ENCODE data around the gene INSM1.
"Not testable (repeated sequence)": the region's sequence is repeated elsewhere in the genome, so short reads cannot be mapped to it uniquely, and the experiment has no call there.

INSM1 gene

GRCh38 chr20:20342066-20342465 lies 25.8 kb upstream of the INSM1 start:
- H3K4me1 ChIP-seq (ENCODE audit: insufficient read depth, insufficient read length), result no peaks in the 10 kb centered on the region
- H3K9me3 ChIP-seq (ENCODE audit: insufficient read depth, low read length), result no peaks in the 10 kb centered on the region
- no peaks in the 10 kb centered on the region for H3K27me3 ChIP-seq (ENCODE audit: insufficient read depth, insufficient read length)
- no peak for DNase-seq (ENCODE audit: low read depth, low spot score)
- no peaks in the 10 kb centered on the region for H3K36me3 ChIP-seq (ENCODE audit: insufficient read depth, insufficient read length, low read length)
- TF ChIP-seq SUZ12 (IDR thresholded peaks at IDR 0.05; ENCODE audit: extremely low read depth, insufficient read depth, insufficient read length) (no peak), YY1 (IDR thresholded peaks at IDR 0.05; ENCODE audit: insufficient read depth, insufficient read length) (no peak)
- no peak overlapping the region for H3K4me3 ChIP-seq (ENCODE audit: insufficient read length, low read depth)
- H3K9ac ChIP-seq (ENCODE audit: insufficient read length, low read depth), result no peak overlapping the region

GRCh38 chr20:20343932-20344331 lies 24.0 kb upstream of the INSM1 start:
- TF ChIP-seq YY1 (IDR thresholded peaks at IDR 0.05; ENCODE audit: insufficient read depth, insufficient read length) (no peak), SUZ12 (IDR thresholded peaks at IDR 0.05; ENCODE audit: extremely low read depth, insufficient read depth, insufficient read length) (no peak), ZNF274 (IDR thresholded peaks at IDR 0.05; ENCODE audit: low read depth, low read length) (no peak)
- Histone ChIP-seq H3K9ac (ENCODE audit: insufficient read length, low read depth) (no peak overlapping the region), H3K4me1 (ENCODE audit: insufficient read depth, insufficient read length) (no peaks in the 10 kb centered on the region), H3K9me3 (ENCODE audit: insufficient read depth, low read length) (no peaks in the 10 kb centered on the region; the same call in 1 of the 2 replicates), H3K27me3 (ENCODE audit: insufficient read depth, insufficient read length) (no peaks in the 10 kb centered on the region), H3K36me3 (ENCODE audit: insufficient read depth, insufficient read length, low read length) (no peaks in the 10 kb centered on the region), H3K4me3 (ENCODE audit: insufficient read length, low read depth) (no peak overlapping the region)
- no peak for DNase-seq (ENCODE audit: low read depth, low spot score)

- H3K9me3 ChIP-seq (ENCODE audit: insufficient read depth, low read length), result no peaks in the 10 kb centered on the region; the same call in 1 of the 2 replicates
- TF ChIP-seq SUZ12 (IDR thresholded peaks at IDR 0.05; ENCODE audit: extremely low read depth, insufficient read depth, insufficient read length) (no peak), ZNF274 (IDR thresholded peaks at IDR 0.05; ENCODE audit: low read depth, low read length) (no peak), YY1 (IDR thresholded peaks at IDR 0.05; ENCODE audit: insufficient read depth, insufficient read length) (no peak)
- DNase-seq (ENCODE audit: low read depth, low spot score), result no peak
- H3K27me3 ChIP-seq (ENCODE audit: insufficient read depth, insufficient read length), result no peaks in the 10 kb centered on the region
- no peaks in the 10 kb centered on the region for H3K4me1 ChIP-seq (ENCODE audit: insufficient read depth, insufficient read length)
- no peak overlapping the region for H3K4me3 ChIP-seq (ENCODE audit: insufficient read length, low read depth)
- no peak overlapping the region for H3K9ac ChIP-seq (ENCODE audit: insufficient read length, low read depth)
- H3K36me3 ChIP-seq (ENCODE audit: insufficient read depth, insufficient read length, low read length), result no peaks in the 10 kb centered on the region
Observed at GRCh38 chr20:20344476-20344875, 23.4 kb upstream of the INSM1 start.

- TF ChIP-seq ZNF274 (IDR thresholded peaks at IDR 0.05; ENCODE audit: low read depth, low read length), result no peak
- no peak for TF ChIP-seq YY1 (IDR thresholded peaks at IDR 0.05; ENCODE audit: insufficient read depth, insufficient read length)
- no peak for TF ChIP-seq SUZ12 (IDR thresholded peaks at IDR 0.05; ENCODE audit: extremely low read depth, insufficient read depth, insufficient read length)
- no peaks in the 10 kb centered on the region for H3K4me1 ChIP-seq (ENCODE audit: insufficient read depth, insufficient read length)
- no peak overlapping the region for H3K4me3 ChIP-seq (ENCODE audit: insufficient read length, low read depth)
- no peaks in the 10 kb centered on the region for H3K9me3 ChIP-seq (ENCODE audit: insufficient read depth, low read length)
- H3K36me3 ChIP-seq (ENCODE audit: insufficient read depth, insufficient read length, low read length), result no peaks in the 10 kb centered on the region
- no peak overlapping the region for H3K9ac ChIP-seq (ENCODE audit: insufficient read length, low read depth)
- DNase-seq (ENCODE audit: low read depth, low spot score), result no peak
- H3K27me3 ChIP-seq (ENCODE audit: insufficient read depth, insufficient read length), result no peaks in the 10 kb centered on the region
Observed at GRCh38 chr20:20353576-20353975, 14.3 kb upstream of the INSM1 start.

GRCh38 chr20:20355503-20355902 lies 12.4 kb upstream of the INSM1 start:
- H3K9me3 ChIP-seq (ENCODE audit: insufficient read depth, low read length); DNase-seq (ENCODE audit: low read depth, low spot score); H3K9ac ChIP-seq (ENCODE audit: insufficient read length, low read depth): not testable (repeated sequence)

DNA sequence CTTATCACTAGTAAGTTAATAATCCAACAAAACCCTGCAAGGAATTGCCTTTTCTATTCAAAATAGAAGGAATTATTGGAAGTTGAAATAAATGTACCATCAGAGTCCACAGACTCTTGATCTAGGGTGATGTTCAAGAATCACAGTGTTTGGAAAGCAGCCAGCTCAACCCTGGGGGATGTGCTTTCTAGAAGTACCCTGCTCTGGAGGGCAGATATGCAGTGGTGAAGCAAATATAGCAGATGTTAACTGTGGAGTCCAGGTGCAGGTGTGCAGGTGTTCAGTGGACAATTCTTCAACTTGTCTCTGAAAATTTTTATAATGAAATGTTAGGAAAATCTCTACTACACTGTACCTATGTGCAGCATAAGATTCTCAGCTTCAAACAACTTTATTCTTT lies 9.1 kb upstream of the INSM1 start:
- DNase-seq (ENCODE audit: low read depth, low spot score), result no peak
- Histone ChIP-seq H3K4me3 (ENCODE audit: insufficient read length, low read depth) (no peak overlapping the region), H3K9me3 (ENCODE audit: insufficient read depth, low read length) (no peaks in the 10 kb centered on the region), H3K9ac (ENCODE audit: insufficient read length, low read depth) (no peak overlapping the region), H3K36me3 (ENCODE audit: insufficient read depth, insufficient read length, low read length) (no peaks in the 10 kb centered on the region), H3K4me1 (ENCODE audit: insufficient read depth, insufficient read length) (no peaks in the 10 kb centered on the region), H3K27me3 (ENCODE audit: insufficient read depth, insufficient read length) (peaks cover 45% of the 10 kb centered on the region)
- TF ChIP-seq YY1 (IDR thresholded peaks at IDR 0.05; ENCODE audit: insufficient read depth, insufficient read length) (no peak), ZNF274 (IDR thresholded peaks at IDR 0.05; ENCODE audit: low read depth, low read length) (no peak), SUZ12 (IDR thresholded peaks at IDR 0.05; ENCODE audit: extremely low read depth, insufficient read depth, insufficient read length) (no peak)

More at GRCh38 chr20:20355503-20355902, 12.4 kb upstream of the INSM1 start:
- not testable (repeated sequence) for H3K4me3 ChIP-seq (ENCODE audit: insufficient read length, low read depth); H3K4me1 ChIP-seq (ENCODE audit: insufficient read depth, insufficient read length); H3K36me3 ChIP-seq (ENCODE audit: insufficient read depth, insufficient read length, low read length)
- peaks cover 15% of the 10 kb centered on the region for H3K27me3 ChIP-seq (ENCODE audit: insufficient read depth, insufficient read length)

- Histone ChIP-seq H3K4me3 (ENCODE audit: insufficient read length, low read depth) (no peak overlapping the region), H3K4me1 (ENCODE audit: insufficient read depth, insufficient read length) (no peaks in the 10 kb centered on the region), H3K9ac (ENCODE audit: insufficient read length, low read depth) (no peak overlapping the region), H3K36me3 (ENCODE audit: insufficient read depth, insufficient read length, low read length) (no peaks in the 10 kb centered on the region), H3K9me3 (ENCODE audit: insufficient read depth, low read length) (no peaks in the 10 kb centered on the region), H3K27me3 (ENCODE audit: insufficient read depth, insufficient read length) (peaks cover 54% of the 10 kb centered on the region)
- DNase-seq (ENCODE audit: low read depth, low spot score), result no peak
- TF ChIP-seq SUZ12 (IDR thresholded peaks at IDR 0.05; ENCODE audit: extremely low read depth, insufficient read depth, insufficient read length) (no peak), ZNF274 (IDR thresholded peaks at IDR 0.05; ENCODE audit: low read depth, low read length) (no peak), YY1 (IDR thresholded peaks at IDR 0.05; ENCODE audit: insufficient read depth, insufficient read length) (no peak)
Observed at GRCh38 chr20:20359628-20360027, 8.3 kb upstream of the INSM1 start.

DNA sequence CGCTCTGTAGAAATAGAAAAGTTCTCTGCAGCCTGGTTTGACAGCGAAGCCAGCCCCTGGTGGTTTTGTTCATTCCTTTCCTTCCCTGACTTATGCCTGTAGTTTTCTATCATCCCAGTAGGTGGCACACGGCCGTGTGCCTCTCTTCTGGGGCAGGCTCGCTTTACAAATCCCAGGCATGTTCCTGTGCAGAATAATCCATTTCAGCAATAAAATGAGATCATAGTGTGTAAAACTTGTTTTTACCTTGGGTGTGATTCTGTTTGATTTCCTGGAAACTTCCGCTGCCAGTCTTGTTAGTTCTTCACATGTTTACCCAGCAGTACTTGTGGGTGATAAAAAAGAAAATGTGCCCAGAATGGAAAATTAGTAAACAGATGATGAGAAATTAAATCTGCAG lies 7.4 kb upstream of the INSM1 start:
- no peaks in the 10 kb centered on the region for H3K36me3 ChIP-seq (ENCODE audit: insufficient read depth, insufficient read length, low read length)
- H3K9ac ChIP-seq (ENCODE audit: insufficient read length, low read depth), result no peak overlapping the region
- no peak for DNase-seq (ENCODE audit: low read depth, low spot score)
- no peak for TF ChIP-seq YY1 (IDR thresholded peaks at IDR 0.05; ENCODE audit: insufficient read depth, insufficient read length)
- no peak for TF ChIP-seq ZNF274 (IDR thresholded peaks at IDR 0.05; ENCODE audit: low read depth, low read length)
- H3K9me3 ChIP-seq (ENCODE audit: insufficient read depth, low read length), result no peaks in the 10 kb centered on the region
- no peak overlapping the region for H3K4me3 ChIP-seq (ENCODE audit: insufficient read length, low read depth)
- H3K4me1 ChIP-seq (ENCODE audit: insufficient read depth, insufficient read length), result no peaks in the 10 kb centered on the region
- peaks cover 62% of the 10 kb centered on the region for H3K27me3 ChIP-seq (ENCODE audit: insufficient read depth, insufficient read length)

All from NT2/D1 (cell line).